ENCODE measurements around the gene MYL6.
A peak's percentile ranks its signal among the peaks of the same experiment; 100 is the strongest.
"Not testable (repeated sequence)": the region's sequence is repeated elsewhere in the genome, so short reads cannot be mapped to it uniquely, and the experiment has no call there.

Gene MYL6

GRCh38 chr12:56156464-56157200, 1.5 kb upstream of the MYL6 start:
- DNase-seq (ENCODE audit: low spot score), result not testable (repeated sequence)

GRCh38 chr12:56157201-56158028, 744 bp upstream of the MYL6 start:
- peak; percentile 81 for DNase-seq (ENCODE audit: low spot score)

GRCh38 chr12:56158926-56159461, 835 bp downstream of the MYL6 start:
- DNase-seq (ENCODE audit: low spot score), result peak; percentile 76

GRCh38 chr12:56159482-56160192, 1.5 kb downstream of the MYL6 start:
- no peak for DNase-seq (ENCODE audit: low spot score)

- peak; percentile 25 for DNase-seq (ENCODE audit: low spot score)
Measured at GRCh38 chr12:56160193-56160763, 2.1 kb downstream of the MYL6 start.

- DNase-seq (ENCODE audit: low spot score), result no peak
Measured at GRCh38 chr12:56160894-56161689, 2.9 kb downstream of the MYL6 start.

- DNase-seq (ENCODE audit: low spot score), result no peak
Measured at GRCh38 chr12:56161690-56162351, 3.7 kb downstream of the MYL6 start.

- DNase-seq (ENCODE audit: low spot score), result no peak
Measured at GRCh38 chr12:56162468-56163290, 4.5 kb downstream of the MYL6 start.

- DNase-seq (ENCODE audit: low spot score), result no peak
Measured at GRCh38 chr12:56163533-56164344, 5.6 kb downstream of the MYL6 start.

- no peak for DNase-seq (ENCODE audit: low spot score)
Measured at GRCh38 chr12:56164345-56164729, 6.2 kb downstream of the MYL6 start.

- DNase-seq (ENCODE audit: low spot score), result no peak
Measured at GRCh38 chr12:56165369-56165768, 7.2 kb downstream of the MYL6 start.

- no peak for DNase-seq (ENCODE audit: low spot score)
Measured at GRCh38 chr12:56169229-56169759, 11.1 kb downstream of the MYL6 start.

- DNase-seq (ENCODE audit: low spot score), result no peak
Measured at GRCh38 chr12:56172839-56173238, 14.7 kb downstream of the MYL6 start.

GRCh38 chr12:56178347-56178746, 20.2 kb downstream of the MYL6 start:
- no peak for DNase-seq (ENCODE audit: low spot score)

GRCh38 chr12:56186957-56187356, 28.8 kb downstream of the MYL6 start:
- DNase-seq (ENCODE audit: low spot score), result no peak

GRCh38 chr12:56188131-56188777, 30.1 kb downstream of the MYL6 start:
- no peak for DNase-seq (ENCODE audit: low spot score)

- DNase-seq (ENCODE audit: low spot score), result no peak
Measured at GRCh38 chr12:56188778-56189098, 30.6 kb downstream of the MYL6 start.

Data from AG08395 (cell line).